Activated gamma-delta T cell treated with Interleukin-2 at 50 U/mL for 16 hours (primary cell): ENCODE measurements around the gene CBLC.
"Not testable (repeated sequence)": the region's sequence is repeated elsewhere in the genome, so short reads cannot be mapped to it uniquely, and the experiment has no call there.

Experiments
- DNase-seq: peaks from one replicate; pipeline ENCODE4 v3.0.0-alpha.2; 2020

The CBLC gene

GRCh38 chr19:44765949-44766335, 11.7 kb upstream of the CBLC start:
- DNase-seq = no peak

- DNase-seq = no peak
Observed at GRCh38 chr19:44767295-44768180, 10.2 kb upstream of the CBLC start.

- peak; percentile 98 for DNase-seq
Observed at GRCh38 chr19:44770550-44771257, 7.0 kb upstream of the CBLC start.

- not testable (repeated sequence) for DNase-seq
Observed at GRCh38 chr19:44772144-44772543, 5.5 kb upstream of the CBLC start.

GRCh38 chr19:44772959-44773358, 4.7 kb upstream of the CBLC start:
- no peak for DNase-seq

GRCh38 chr19:44775676-44776240, 1.9 kb upstream of the CBLC start:
- DNase-seq = no peak

- no peak for DNase-seq
Observed at GRCh38 chr19:44776402-44777096, 1.1 kb upstream of the CBLC start.

GRCh38 chr19:44779150-44779549, 1.5 kb downstream of the CBLC start:
- DNase-seq = no peak

GRCh38 chr19:44781694-44782093, 4.0 kb downstream of the CBLC start:
- DNase-seq = not testable (repeated sequence)

GRCh38 chr19:44782729-44783128, 5.0 kb downstream of the CBLC start:
- DNase-seq = no peak

GRCh38 chr19:44783545-44783944, 5.9 kb downstream of the CBLC start:
- DNase-seq = no peak

GRCh38 chr19:44785271-44785670, 7.6 kb downstream of the CBLC start:
- DNase-seq = no peak

- DNase-seq = no peak
Observed at GRCh38 chr19:44785993-44786392, 8.3 kb downstream of the CBLC start.

GRCh38 chr19:44788971-44789370, 11.3 kb downstream of the CBLC start:
- no peak for DNase-seq

GRCh38 chr19:44789943-44790483, 12.3 kb downstream of the CBLC start:
- DNase-seq = no peak

- DNase-seq = no peak
Observed at GRCh38 chr19:44792281-44792680, 14.6 kb downstream of the CBLC start.

GRCh38 chr19:44794610-44795009, 16.9 kb downstream of the CBLC start:
- DNase-seq = no peak

- DNase-seq = no peak
Observed at GRCh38 chr19:44795398-44795987, 17.8 kb downstream of the CBLC start.

- DNase-seq = no peak
Observed at GRCh38 chr19:44796701-44797115, 19.0 kb downstream of the CBLC start.

GRCh38 chr19:44799627-44800346, 22.1 kb downstream of the CBLC start:
- no peak for DNase-seq

GRCh38 chr19:44800461-44800860, 22.8 kb downstream of the CBLC start:
- peak; percentile 80 for DNase-seq
